GM06990 (cell line): ENCODE results near the gene POP5.

Experiments used
- DNase-seq: peaks from one replicate; pipeline ENCODE4 v3.0.0-alpha.2; 2011; ENCODE audit not compliant: insufficient read length; ENCODE audit errors: extremely low read depth
- H3K27me3 ChIP-seq: replicated peaks from 2 replicates; pipeline ENCODE4 v1.6.0; 2011; ENCODE audit warnings: low read length; ENCODE audit not compliant: control insufficient read depth, insufficient read depth
- H3K36me3 ChIP-seq: 2 replicates; pipeline ENCODE4 v1.5.1; 2011; ENCODE audit warnings: low read length; ENCODE audit not compliant: control insufficient read depth, insufficient read depth
- H3K4me3 ChIP-seq: replicated peaks from 2 replicates; pipeline ENCODE4 v1.5.1; 2011; ENCODE audit warnings: low read depth, mild to moderate bottlenecking, control low read depth, low read length
- TF ChIP-seq, protein P1 (sequence below): IDR thresholded peaks from 2 replicates; pipeline ENCODE4 v1.5.1; 2011; ENCODE audit warnings: low read length, control low read depth, mild to moderate bottlenecking, inconsistent platforms; ENCODE audit not compliant: insufficient read depth, poor library complexity, severe bottlenecking

The POP5 gene

DNA sequence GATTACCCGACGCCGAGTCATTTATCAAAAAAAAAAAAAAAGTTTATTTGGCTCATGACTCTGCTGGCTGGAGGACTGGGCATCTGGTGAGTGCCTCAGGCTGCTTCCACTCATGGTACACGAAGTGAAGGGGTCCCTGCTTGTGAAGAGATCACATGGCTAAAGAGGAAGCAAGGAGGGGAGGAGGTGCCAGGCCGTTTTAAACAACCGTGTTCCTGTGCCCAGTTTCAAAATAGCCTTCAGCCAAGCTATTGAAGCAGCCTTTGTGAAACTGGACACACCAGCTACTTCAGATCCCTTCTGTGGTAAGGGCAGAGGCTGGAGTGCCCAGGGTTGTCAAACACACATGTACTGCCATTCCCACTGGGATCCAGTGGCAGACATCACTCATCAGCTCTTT, 7.6 kb downstream of the POP5 start:
- DNase-seq: no peak
- TF ChIP-seq, protein P1, sequence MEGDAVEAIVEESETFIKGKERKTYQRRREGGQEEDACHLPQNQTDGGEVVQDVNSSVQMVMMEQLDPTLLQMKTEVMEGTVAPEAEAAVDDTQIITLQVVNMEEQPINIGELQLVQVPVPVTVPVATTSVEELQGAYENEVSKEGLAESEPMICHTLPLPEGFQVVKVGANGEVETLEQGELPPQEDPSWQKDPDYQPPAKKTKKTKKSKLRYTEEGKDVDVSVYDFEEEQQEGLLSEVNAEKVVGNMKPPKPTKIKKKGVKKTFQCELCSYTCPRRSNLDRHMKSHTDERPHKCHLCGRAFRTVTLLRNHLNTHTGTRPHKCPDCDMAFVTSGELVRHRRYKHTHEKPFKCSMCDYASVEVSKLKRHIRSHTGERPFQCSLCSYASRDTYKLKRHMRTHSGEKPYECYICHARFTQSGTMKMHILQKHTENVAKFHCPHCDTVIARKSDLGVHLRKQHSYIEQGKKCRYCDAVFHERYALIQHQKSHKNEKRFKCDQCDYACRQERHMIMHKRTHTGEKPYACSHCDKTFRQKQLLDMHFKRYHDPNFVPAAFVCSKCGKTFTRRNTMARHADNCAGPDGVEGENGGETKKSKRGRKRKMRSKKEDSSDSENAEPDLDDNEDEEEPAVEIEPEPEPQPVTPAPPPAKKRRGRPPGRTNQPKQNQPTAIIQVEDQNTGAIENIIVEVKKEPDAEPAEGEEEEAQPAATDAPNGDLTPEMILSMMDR: no peak
- no peaks in the 10 kb centered on the region for H3K27me3 ChIP-seq
- H3K36me3 ChIP-seq: peaks cover 45% of the 10 kb centered on the region
- no peak overlapping the region for H3K4me3 ChIP-seq

DNA sequence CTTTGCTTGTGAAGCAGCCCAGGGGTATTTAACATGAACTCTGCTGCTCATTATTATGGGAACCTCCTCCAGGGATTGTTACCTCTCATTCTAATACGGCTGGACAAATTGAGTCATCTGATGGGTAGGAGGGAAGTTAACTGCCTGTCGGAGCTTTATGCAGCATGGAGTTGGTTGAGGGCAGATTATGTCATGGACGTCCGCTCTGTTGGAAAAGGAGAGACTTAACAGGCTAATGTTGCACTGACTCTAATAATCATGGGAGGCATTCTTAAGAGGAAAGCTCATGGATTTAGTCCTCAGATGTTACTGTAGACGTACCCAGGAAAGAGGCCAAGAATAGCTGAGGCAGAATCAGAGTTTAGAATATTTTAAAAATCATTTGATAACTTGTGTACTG, 9.9 kb downstream of the POP5 start:
- no peaks in the 10 kb centered on the region for H3K27me3 ChIP-seq
- H3K4me3 ChIP-seq: no peak overlapping the region
- no peak for DNase-seq
- TF ChIP-seq, protein P1: no peak
- H3K36me3 ChIP-seq: peaks cover 33% of the 10 kb centered on the region

DNA sequence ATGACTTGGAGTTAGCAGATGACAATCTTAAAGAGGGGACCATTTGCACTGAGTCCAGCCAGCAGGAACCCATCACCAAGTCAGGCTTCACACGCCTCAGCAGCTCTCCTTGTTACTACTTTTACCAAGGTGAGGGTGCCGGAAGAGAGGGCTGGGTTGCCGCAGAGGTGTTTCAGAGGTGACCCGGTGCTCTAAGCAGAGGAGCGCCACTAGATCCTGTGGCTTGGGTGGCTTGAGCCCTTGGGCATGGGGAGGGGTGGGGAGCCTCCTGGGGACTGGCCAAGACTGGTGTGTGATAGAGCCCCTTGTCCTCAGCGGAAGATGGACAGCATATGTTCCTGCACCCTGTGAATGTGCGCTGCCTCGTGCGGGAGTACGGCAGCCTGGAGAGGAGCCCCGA, 17.7 kb downstream of the POP5 start:
- Histone ChIP-seq H3K27me3 (no peaks in the 10 kb centered on the region), H3K4me3 (no peak overlapping the region), H3K36me3 (peaks cover 26% of the 10 kb centered on the region)
- TF ChIP-seq, protein P1: no peak
- DNase-seq: no peak

DNA sequence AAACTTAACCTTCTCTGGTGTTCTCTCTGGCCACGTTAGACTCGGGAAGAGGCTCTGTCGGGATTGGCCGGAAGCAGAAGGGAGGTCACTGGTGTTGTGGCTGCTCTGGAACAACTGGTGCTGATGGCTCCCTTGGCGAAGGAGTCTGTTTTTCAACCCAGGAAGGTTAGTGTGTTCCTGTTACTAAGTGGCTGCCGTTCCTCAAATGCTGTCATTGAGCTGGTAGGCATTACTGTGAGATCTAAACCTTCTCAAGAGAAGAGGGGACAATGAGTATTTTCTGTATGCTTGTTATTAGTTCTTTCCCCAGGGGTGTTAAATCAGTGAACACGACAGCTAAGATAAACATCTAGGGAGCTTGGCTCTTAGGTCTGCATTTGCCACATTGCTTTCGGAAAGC, 18.3 kb downstream of the POP5 start:
- no peaks in the 10 kb centered on the region for H3K27me3 ChIP-seq
- H3K4me3 ChIP-seq: no peak overlapping the region
- no peak for DNase-seq
- TF ChIP-seq, protein P1: no peak
- peaks cover 26% of the 10 kb centered on the region for H3K36me3 ChIP-seq

DNA sequence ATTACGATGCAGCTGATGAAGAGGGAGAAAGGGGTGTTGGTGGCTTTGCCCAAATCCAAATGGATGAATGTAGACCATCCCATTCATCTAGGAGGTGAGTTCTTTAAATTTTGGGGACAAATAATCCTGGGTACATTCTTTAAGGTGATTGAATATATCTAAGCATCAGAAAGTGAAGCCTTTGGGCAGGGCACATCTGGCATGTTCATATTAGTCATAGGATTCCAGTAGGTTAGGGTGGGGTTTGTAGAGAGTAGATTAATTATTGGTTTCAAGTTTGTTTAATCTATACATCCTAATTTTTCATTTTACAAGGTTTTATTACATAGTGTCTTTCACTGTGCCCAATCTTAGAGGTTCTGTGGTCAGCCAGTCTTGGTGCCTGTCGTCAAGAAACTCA, 23.6 kb downstream of the POP5 start:
- Histone ChIP-seq H3K36me3 (peaks cover 19% of the 10 kb centered on the region), H3K27me3 (no peaks in the 10 kb centered on the region)

DNA sequence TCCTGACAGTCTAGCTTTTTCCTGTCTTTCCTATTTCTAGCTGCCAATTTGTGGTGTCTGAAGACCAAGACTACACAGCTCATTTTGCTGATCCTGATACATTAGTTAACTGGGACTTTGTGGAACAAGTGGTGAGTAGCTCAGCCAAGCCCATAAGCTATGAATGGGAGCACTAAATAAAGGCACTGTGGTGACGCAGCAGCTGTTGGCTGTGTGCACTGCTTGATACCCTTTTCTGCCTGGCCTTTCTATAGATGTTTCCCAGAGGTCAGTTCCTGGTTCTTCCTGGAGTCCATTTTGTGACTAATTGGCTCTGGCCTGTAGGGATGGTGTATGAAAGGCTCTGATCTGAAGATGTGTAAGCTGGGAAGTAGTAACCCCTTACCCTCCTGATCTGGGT, 26.5 kb downstream of the POP5 start:
- Histone ChIP-seq H3K4me3 (no peak overlapping the region), H3K36me3 (peaks cover 17% of the 10 kb centered on the region)

More for the DNA sequence above, 23.6 kb downstream of the POP5 start:
- no peak for DNase-seq
- no peak overlapping the region for H3K4me3 ChIP-seq
- TF ChIP-seq, protein P1: no peak

More for the DNA sequence above, 26.5 kb downstream of the POP5 start:
- TF ChIP-seq, protein P1: no peak
- no peak for DNase-seq
- H3K27me3 ChIP-seq: no peaks in the 10 kb centered on the region
